Activated T-cell treated with anti-CD3 and anti-CD28 coated beads for 4 hours (primary cell): ENCODE results near the gene FANK1.
A peak's percentile ranks its signal among the peaks of the same experiment; 100 is the strongest.
"Not testable (repeated sequence)": the region's sequence is repeated elsewhere in the genome, so short reads cannot be mapped to it uniquely, and the experiment has no call there.

Experiments used
- DNase-seq: peaks from one replicate; pipeline ENCODE4 v3.0.0-alpha.2; 2020

FANK1 gene

DNA sequence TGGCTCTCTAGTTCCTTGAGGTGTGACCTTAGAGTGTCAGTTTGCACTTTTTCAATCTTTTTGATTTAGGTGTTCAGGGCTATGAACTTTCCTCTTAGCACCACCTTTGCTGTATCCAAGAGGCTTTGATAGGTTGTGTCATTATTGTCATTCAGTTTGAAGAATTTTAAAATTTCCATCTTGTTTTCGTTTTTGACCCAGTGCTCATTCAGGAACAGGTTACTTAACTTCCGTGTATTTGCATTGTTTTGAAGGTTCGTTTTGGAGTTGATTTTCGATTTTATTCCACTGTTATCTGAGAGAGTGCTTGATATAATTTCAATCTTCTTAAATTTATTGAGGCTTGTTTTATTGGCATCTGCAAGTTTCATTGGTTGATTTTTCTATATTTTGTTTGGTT, 37.3 kb downstream of the FANK1 start:
- DNase-seq: no peak

DNA sequence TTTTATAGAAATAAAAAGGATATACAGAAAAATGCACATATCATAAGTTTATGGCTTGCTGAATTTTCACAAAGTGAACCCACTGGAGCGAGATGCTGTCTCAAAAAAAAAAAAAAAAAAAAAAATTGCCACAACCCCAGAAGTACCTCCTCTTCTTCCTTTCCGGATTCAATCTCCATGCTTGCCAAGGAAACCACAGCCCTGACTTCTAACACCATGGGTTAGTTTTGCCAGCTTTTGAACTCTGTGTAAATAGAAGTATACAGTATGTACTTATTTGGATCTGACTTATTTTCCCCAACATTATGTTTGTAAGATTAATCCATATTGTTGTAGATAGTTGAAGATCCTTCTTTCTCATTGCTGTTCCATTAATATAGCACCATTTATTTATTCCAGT, 40.0 kb downstream of the FANK1 start:
- no peak for DNase-seq

DNA sequence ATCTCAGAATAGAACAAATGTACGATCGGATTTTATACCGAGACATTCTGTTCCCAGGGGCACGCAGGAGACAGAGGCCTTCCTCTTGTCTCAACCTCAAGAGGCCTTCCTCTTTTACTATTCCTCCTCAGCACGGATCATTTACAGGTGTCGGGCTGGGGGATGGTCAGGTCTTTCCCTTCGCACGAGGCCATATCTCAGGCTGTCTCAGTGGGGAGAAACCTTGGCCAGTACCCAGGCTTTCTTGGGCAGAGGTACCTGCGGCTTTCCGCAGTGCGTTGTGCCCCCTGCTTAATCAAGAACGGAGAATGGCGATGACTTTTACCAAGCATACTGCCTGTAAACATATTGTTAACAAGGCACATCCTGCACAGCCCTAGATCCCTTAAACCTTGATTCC, 44.2 kb downstream of the FANK1 start:
- no peak for DNase-seq

DNA sequence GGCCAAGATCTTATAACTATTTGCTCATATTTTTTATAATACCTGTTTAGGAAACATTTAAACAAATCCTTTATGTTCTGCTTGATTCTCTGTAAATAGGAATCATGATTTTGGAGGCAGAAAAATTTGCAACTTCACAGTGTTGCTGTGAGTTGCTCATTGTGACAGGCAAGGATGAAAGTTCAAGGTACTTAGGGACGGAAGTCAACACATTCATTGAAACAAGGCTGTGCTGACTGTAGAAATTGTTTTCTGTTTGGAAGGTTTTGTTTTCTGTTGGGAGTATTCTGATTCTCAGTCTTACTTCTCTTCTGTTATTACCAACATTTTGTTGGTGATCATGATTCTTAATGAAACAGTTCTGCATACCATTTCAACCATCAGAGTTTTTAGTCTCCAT, 54.9 kb downstream of the FANK1 start:
- DNase-seq: no peak

DNA sequence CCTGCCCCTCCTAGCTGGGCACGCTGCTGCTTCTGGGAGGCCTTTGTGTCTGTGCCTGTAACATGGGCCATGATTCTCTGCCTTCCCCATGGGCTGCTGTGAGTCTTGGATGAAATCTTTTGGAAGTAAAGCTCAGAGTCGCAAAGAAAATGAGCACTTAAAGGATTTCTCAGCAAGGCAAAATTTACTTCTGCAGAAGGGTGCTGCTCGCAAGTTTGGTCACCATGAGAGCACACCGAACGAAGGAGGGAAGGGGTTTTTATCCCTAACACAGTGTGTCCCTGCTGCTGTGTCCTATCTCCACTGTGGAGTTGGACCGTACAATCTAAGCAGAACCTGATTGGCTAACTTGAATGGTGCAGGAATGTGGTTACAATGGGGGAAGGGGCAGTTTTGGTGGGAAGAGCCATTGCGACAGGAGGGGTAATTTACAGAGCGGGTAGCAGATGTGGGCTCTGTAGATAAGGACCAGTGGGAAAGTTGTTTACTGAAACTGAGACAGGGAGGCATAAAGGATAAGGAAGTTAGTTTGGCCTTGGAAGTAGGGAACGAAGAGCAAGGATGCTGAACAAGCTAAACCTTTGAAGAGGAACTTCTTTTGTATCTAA, 57.5 kb downstream of the FANK1 start:
- no peak for DNase-seq

DNA sequence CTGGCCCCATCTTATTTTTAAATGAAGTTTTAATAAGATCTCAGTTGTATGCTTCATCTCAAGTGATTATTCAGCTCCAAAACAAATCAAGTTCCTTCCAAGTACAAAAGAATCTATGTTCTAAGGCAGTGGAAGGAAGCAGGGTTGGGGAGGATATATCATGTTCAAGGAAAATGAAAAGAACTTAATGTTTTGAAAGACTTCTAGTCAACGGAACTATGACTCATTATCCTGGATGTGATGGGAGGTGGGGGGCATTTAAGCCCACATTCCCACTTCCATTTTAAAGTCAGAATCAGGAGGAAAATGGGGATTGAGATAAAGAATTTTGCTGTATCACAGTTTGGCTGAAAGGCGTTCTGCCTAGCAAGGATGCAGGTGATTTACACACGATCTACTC, 59.4 kb downstream of the FANK1 start:
- DNase-seq: no peak

DNA sequence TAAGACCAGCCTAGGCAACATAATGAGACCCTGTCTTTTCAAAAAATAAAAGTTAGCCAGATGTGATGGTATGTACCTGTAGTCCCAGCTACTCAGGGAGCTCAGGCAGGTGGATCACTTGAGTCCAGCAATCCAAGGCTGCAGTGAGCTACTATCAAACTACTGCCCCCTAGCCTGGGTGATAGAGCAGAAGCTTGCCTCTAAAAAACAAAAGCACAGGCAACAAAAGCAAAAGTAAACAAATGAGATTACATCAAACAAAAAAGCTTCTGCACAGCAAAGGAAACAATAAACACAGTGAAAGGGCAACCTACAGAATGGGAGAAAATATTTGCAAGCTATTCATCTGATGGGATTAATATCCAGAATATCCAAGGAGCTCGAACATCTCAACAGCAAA, 65.4 kb downstream of the FANK1 start:
- no peak for DNase-seq

DNA sequence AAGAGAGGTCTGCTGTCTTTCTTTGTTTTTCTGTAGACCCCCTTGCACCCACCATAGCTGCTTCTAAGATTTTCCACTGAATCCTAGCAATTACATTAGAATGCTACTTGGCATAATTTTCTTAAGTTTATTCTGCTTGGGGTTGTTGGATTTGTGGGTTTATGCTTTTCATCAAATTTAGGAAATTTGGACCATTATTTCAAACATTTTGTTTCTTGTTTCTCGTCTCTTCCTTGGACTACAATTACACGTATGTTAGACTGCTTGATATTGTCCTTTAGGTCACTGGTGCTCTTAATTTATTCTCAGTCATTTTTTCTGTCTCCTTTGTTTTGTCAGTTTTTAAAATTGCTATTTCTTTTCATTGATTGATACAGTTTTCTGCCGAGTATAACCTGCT, 65.8 kb downstream of the FANK1 start:
- no peak for DNase-seq

DNA sequence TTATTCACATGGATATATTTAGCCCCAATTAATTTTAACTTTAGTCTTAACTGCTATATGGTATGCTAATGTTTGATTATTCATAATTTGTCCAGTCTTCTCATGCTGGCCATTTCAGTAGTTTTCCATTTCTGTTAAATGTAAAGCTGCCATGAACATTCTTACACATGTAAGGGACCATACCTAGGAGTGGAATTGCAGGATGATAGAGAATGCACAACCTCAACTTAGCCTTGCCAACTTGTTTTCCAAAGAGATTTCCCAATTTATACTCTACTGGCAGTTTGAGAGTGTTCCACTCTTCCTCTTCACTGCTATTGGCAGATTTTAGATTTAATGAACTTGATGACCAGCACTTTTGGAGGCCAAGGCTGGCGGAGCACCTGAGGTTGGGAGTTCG, 68.2 kb downstream of the FANK1 start:
- no peak for DNase-seq

DNA sequence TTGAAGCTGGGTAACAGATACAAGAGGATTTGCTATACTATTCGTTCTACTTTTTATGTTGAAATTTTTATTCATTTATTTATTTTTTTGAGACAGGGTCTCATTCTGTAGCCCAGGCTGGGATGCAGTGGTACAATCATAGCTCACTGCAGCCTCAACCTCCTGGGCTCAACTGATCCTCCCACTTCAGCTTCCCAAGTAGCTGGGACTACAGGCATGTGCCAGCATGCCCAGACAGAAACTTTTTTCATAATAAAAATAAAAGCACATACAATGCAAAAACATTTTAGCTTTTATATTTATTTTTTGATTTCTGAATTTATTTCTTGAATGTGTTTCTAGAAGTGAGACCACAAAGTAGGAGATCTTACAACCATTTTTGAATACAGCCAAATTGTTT, 71.2 kb downstream of the FANK1 start:
- no peak for DNase-seq

DNA sequence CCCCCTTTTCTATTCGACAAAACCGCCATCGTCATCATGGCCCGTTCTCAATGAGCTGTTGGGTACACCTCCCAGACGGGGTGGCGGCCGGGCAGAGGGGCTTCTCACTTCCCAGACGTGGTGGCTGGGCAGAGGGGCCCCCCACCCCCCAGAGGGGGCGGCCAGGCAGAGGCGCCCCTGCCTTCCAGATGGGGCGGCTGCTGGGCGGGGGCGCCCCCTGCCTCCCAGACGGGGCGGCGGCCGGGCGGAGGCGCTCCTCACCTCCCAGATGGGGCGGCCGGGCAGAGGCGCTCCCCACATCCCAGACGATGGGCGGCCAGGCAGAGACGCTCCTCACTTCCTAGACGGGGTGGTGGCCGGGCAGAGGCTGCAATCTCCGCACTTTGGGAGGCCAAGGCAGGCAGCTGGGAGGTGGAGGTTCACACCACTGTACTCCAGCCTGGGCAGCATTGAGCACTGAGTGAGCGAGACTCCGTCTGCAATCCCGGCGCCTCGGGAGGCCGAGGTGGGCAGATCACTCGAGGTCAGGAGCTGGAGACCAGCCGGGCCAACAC, 73.8 kb downstream of the FANK1 start:
- DNase-seq: not testable (repeated sequence)

DNA sequence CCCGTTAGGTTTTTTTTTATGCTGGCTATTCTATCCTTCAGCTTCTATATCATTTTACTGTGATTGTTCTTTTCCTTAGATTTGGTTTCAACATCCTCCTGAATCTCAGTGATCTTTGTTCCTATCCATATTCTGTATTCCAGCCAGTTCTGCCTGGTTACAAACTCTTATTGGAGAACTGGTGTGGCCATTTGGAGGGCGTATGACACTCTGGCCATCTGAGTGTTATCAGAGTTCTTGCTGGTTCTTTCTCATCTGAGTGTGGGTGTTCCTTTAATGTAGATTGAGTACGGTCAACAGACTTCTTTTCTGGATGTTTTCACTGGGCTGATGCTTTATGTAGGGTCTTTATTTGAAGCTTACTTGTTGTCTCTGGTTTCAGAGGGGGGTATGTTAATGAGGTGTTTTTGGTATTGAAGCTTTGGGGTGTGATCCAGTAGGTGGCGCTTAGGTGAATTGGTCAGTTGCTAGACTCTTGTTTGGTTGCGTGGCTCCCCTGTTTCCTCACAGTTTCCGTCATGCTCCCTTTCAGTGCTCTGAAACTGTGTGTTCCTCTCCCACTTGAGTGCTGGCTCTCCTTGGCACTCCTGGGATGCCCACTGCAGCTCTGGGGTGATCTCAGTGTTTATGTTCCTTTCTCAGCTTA, 80.7 kb downstream of the FANK1 start:
- DNase-seq: no peak

DNA sequence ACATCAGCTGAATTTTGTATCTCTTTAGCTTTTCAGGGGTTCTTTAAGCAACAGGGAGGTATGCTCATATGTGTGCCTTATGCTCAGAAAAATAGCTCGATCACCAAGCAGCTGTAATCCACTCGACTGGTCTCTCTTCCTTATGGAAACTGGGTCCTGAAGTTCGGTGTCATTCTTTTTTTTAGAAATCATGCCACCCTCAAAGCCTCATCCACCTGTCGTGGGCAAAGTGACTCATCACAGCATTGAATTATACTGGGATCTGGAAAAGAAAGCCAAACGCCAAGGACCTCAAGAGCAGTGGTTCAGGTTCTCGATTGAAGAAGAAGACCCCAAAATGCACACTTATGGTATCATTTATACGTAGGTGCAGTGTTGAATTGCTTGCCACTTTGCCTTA, 83.6 kb downstream of the FANK1 start:
- no peak for DNase-seq

DNA sequence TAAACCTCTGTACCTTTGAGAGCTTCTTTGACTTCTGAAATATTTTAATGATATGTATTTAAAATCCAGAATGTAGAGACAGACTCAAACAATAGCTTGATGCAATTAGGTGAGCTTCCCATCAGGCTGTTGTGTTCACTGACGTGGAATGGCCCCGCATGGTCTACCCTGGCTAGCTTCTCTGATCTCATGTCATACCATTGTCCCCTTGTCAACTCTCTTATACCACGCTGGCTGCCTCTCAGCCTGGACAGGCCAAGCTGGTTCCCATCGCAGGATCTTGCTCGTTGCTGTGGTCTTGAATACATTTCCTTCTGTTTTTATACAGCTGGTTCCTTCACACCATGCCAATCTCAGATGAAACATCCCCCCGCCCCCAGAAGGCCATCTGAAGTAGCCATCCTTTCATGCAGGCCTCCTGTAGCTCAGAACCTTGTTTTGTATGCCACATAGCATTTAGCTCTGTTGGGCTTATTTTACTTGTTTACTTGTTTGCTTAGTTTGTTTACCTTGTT, 84.2 kb downstream of the FANK1 start:
- no peak for DNase-seq

DNA sequence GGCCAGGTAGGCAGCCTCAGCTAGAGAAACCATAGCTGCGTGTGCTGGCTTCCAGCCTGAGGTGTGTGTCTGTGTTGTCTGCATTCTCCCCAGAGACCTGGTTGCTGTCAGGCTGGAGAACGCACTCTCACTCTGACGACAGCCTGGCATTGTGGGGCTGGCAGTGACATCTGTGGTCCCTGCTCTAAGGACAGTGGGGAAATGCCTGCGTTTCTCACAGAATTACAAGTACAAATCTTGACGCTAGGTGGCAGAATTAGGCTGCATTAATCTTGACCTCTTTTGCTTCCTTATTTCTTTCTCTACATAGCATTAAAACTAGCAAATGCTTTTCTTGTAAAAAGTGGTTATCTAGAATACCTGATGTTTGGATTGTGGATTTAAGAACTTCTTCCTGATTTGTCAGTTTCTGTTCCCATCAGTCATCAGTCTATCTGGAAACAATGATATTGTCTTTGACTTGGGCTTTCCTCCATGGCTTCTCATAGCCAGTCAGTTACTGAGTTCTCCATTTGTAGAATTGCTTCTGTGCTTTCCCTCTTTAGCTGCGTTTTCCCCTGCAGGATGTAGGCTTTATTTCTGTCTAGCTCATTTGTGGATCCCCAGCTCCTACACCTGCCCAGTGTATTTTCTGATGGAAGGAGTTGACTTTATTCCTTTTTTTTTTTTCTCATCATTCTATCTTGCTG, 86.0 kb downstream of the FANK1 start:
- DNase-seq: peak; percentile 16

DNA sequence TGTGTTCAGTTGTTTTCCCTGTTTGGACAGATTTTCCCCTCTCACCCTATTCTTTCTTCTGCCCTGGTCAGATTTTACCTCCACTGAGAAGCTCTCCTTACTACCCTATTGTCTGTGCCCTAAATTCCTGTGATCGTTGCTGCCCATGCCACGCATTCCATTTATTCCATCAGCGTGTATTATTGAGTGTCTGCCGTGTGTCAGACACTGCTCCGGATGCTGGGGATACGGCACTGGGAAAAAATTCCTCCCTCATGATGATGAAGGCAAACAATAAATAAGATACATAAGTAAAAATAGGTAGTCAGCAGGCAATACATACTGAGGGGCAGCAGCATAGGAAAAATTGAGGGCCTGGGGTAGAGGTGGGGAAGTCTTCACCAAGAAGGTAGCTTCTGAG, 86.8 kb downstream of the FANK1 start:
- DNase-seq: no peak

DNA sequence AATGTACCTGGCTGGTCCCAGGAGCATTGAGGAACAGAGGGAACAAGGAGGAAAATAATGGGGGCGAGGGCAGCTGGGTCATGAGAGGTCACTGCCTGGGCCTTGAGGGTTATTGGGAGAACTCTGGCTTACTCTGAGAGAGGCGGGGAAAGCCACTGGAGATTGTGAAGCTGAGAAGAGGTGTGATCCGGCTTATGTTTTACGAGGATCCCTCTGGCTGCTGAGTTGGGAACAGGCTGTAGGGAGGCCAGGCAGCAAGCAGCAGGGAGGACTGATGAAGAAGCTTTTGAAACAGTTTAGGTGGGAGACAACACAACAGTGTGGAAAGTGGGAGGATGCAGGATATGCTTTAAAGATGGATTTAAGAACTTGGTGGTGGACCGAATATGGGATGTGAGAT, 87.3 kb downstream of the FANK1 start:
- DNase-seq: no peak

DNA sequence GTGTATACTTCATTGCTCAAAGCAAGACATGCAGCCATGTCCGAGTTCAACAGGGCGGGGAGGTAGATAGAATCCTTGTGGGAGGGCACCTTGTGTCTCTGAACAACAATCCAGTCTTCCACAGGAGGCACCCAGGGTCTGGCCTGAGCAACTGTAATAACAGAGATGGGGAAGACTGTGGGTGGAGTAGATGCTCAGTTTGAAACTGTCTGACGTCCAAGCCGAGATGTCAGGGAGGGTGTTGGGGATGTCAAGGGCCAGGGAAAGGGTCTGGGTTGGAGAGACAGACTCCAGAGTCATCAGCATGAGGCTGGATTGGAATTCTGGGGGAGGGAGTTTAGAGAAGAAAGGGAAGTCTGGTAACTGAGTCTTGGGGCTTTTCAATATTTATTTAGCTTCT, 88.0 kb downstream of the FANK1 start:
- DNase-seq: no peak

DNA sequence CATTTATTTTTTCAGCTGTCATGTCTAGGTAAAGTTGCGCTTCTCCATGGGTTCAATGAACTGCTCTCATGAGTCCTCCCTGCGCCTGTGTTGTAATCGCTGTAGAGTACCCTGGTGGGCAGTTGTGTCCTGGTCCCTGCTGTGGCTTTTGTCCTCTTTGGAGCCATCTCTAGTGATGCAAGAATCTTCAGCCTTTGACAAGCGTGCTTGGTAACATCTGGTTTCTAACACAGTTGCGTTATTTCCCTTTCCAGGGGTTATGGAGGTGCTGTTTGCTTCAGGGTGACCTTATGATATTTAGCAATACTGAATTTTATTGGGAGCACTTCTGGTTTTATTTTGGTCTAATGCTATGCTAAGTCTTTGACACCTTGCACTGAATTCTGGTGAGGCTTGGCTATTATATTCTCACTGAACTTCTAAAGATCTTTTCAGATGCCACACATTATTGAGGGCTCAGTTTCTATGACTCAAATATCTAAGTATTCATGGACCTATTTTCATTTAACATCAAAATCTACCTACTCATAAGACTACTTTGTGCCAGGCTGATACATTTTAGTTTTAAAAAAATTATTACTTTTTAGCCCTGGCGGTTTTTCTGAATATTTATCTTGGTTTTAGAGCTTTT, 88.6 kb downstream of the FANK1 start:
- no peak for DNase-seq

DNA sequence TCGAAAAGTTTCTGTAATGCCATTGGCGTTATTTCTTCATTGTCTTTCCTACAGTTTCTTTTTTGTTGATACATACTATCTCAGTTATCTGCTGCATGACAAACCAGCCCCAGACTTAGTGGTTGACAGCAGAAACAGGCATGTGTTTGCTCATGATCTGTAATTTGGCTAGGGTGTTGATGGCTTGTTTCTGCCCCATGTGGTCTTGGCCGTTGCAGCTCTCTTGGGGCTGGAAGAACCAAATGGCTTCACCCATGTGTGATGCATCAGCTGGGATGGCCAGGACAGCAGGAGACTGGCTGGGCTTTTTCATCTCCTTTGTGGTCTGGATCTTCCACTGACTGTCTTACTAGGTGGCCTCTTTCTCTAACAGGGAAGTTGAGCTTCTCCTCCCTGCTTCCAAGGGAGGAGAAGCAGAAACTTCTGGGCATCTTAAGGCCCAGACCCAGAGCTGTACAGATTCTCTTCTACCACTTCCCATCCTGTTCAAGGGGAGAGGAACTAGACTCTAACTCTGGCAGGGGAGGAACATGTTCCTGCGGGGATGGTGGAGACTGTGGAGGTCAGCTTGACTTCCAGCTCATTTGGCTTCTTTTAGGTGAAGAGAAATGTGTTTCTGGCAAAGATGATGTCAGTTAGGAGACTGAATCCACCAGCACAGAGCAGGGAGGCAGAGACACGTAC, 89.3 kb downstream of the FANK1 start:
- DNase-seq: no peak

DNA sequence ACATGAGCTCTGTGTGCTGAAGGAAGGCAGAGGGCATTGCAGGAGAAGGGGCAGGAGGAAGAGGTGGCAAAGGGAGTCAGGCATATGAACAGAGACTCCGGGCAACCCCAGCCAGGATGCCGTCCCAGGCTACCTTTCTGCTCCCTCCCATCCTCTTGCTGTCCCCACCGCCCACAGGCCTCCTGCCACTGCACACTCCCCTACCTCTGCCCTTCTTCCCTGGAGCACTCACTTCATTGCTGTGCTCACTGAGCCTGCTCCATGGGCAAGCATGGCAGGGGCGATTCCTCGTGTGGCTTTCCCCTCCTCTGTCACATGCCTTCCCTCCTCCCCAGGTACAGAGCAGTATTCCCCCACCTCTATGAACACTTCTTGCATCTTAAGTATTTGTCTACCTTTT, 93.4 kb downstream of the FANK1 start:
- DNase-seq: no peak

DNA sequence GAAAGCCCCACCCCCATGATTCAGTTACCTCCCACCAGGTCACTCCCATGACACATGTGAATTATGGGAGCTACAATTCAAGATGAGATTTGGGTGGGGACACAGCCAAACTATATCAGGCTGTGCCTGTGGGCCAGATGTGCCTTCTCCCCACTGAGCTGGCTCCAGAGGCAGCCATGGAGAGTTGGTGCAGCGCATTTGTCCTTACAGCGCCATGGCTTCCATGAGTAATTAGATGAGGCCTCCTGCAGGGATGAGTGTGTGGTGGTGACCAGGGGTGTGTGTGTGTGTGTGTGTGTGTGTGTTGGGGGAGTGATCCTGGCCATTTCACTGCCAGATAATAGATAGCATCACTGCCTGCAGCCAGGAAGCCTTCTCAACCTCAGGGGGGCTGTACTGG, 94.6 kb downstream of the FANK1 start:
- DNase-seq: no peak

DNA sequence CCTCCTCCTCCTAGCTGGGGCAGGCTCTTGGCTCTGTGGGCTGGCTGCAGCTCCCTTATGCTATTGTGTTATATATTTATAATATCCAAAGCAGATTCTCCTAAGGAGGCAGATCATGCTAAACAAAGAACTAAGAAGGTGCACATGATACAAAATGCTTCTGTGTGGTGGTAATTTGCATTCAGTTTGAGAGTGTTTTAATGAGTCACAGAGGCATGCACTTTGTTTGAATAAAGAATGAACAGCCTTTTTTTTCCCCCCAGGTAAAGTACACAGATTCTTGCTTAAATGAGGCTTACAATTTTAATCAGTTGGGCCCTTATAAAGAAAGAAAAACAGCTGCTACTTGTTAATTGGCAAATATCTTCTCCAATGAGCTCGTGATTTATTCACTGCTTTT, 95.0 kb downstream of the FANK1 start:
- DNase-seq: no peak
